GM12891 (cell line): ENCODE results near the gene MPHOSPH9.

Experiments used
- PAX5 ChIP-seq: IDR thresholded peaks from 2 replicates; pipeline ENCODE4 v1.6.1; 2011; ENCODE audit warnings: low read length, moderate library complexity, mild to moderate bottlenecking; ENCODE audit not compliant: insufficient read depth, severe bottlenecking
- POLR2A ChIP-seq: IDR thresholded peaks from 2 replicates; pipeline ENCODE4 v1.6.1; 2011; ENCODE audit warnings: low read depth, low read length, control low read depth
- POLR2AphosphoS5 ChIP-seq: IDR thresholded peaks from 2 replicates; pipeline ENCODE4 v1.6.1; 2011; ENCODE audit warnings: low read depth, low read length, control low read depth
- POU2F2 ChIP-seq: IDR thresholded peaks from 2 replicates; pipeline ENCODE4 v1.6.1; 2011; ENCODE audit warnings: low read depth, mild to moderate bottlenecking, control low read depth, low read length, moderate library complexity
- SPI1 ChIP-seq: IDR thresholded peaks from 2 replicates; pipeline ENCODE4 v1.6.1; 2011; ENCODE audit warnings: low read depth, low read length, control low read depth
- TAF1 ChIP-seq: IDR thresholded peaks from 2 replicates; pipeline ENCODE4 v1.6.1; 2011; ENCODE audit warnings: low read depth, low read length, control low read depth

- TF ChIP-seq POLR2A (no peak), TAF1 (no peak), POLR2AphosphoS5 (no peak), SPI1 (no peak), PAX5 (no peak), POU2F2 (no peak)
Observed at GRCh38 chr12:123267335-123267920, 34.5 kb upstream of the MPHOSPH9 start.
